DND-41 (cell line): ENCODE measurements around the gene RNF215.

ENCODE experiments used
- CTCF ChIP-seq: IDR thresholded peaks from 2 replicates; pipeline ENCODE4 v1.5.1; 2012; ENCODE audit warnings: borderline replicate concordance, low read length, moderate library complexity, mild to moderate bottlenecking; ENCODE audit not compliant: poor library complexity, severe bottlenecking; ENCODE audit errors: extremely low read depth
- EZH2 ChIP-seq: IDR thresholded peaks from 3 replicates; pipeline ENCODE4 v1.6.1; 2012; ENCODE audit warnings: borderline replicate concordance, low read depth, mild to moderate bottlenecking, moderate library complexity, low read length, inconsistent platforms; ENCODE audit not compliant: severe bottlenecking

- TF ChIP-seq CTCF, result no peak
- TF ChIP-seq EZH2, result no peak
Observed at GRCh38 chr22:30338802-30339201, 48.4 kb downstream of the RNF215 start.
